ENCODE data around the gene TBC1D24.

Gene TBC1D24

GRCh38 chr16:2496223-2497115 is 21.5 kb downstream of the TBC1D24 start:
- Histone ChIP-seq H3K27ac (no peak overlapping the region), H3K4me3 (ENCODE audit: low read depth, low read length) (no peak overlapping the region), H2AFZ (no peak overlapping the region), H3K9ac (no peak overlapping the region), H3K36me3 (ENCODE audit: control insufficient read depth, insufficient read depth, low read length) (no peaks in the 10 kb centered on the region), H3K4me1 (no peaks in the 10 kb centered on the region), H3K79me2 (peaks cover under 1% of the 10 kb centered on the region), H3K4me2 (ENCODE audit: low read length) (no peak overlapping the region), H3K27me3 (ENCODE audit: control insufficient read depth, insufficient read depth, low read length) (no peaks in the 10 kb centered on the region), H3K9me3 (ENCODE audit: control insufficient read depth, low read length) (no peaks in the 10 kb centered on the region)
- TF ChIP-seq CTCF (IDR thresholded peaks at IDR 0.05) = no peak

- TF ChIP-seq CTCF (IDR thresholded peaks at IDR 0.05) = no peak
- H3K4me2 ChIP-seq (ENCODE audit: low read length) = no peak overlapping the region
- no peak overlapping the region for H3K27ac ChIP-seq
- no peaks in the 10 kb centered on the region for H3K27me3 ChIP-seq (ENCODE audit: control insufficient read depth, insufficient read depth, low read length)
- no peaks in the 10 kb centered on the region for H3K9me3 ChIP-seq (ENCODE audit: control insufficient read depth, low read length)
- H3K4me1 ChIP-seq = no peaks in the 10 kb centered on the region
- no peak overlapping the region for H3K4me3 ChIP-seq (ENCODE audit: low read depth, low read length)
- H2AFZ ChIP-seq = no peak overlapping the region
- H3K36me3 ChIP-seq (ENCODE audit: control insufficient read depth, insufficient read depth, low read length) = no peaks in the 10 kb centered on the region
- no peak overlapping the region for H3K9ac ChIP-seq
- H3K79me2 ChIP-seq = peaks cover 3% of the 10 kb centered on the region
These were observed 22.2 kb downstream of the TBC1D24 start for GRCh38 chr16:2497116-2497630.

- Histone ChIP-seq H3K27me3 (ENCODE audit: control insufficient read depth, insufficient read depth, low read length) (no peaks in the 10 kb centered on the region), H3K4me2 (ENCODE audit: low read length) (no peak overlapping the region), H3K27ac (no peak overlapping the region), H3K79me2 (peaks cover 3% of the 10 kb centered on the region), H2AFZ (no peak overlapping the region), H3K4me3 (ENCODE audit: low read depth, low read length) (no peak overlapping the region), H3K36me3 (ENCODE audit: control insufficient read depth, insufficient read depth, low read length) (no peaks in the 10 kb centered on the region), H3K9me3 (ENCODE audit: control insufficient read depth, low read length) (no peaks in the 10 kb centered on the region), H3K9ac (no peak overlapping the region), H3K4me1 (no peaks in the 10 kb centered on the region)
- TF ChIP-seq CTCF (IDR thresholded peaks at IDR 0.05) = no peak
These were observed 23.0 kb downstream of the TBC1D24 start for GRCh38 chr16:2497695-2498484.

GRCh38 chr16:2498531-2499253 is 23.8 kb downstream of the TBC1D24 start:
- H3K4me3 ChIP-seq (ENCODE audit: low read depth, low read length) = no peak overlapping the region
- H3K27ac ChIP-seq = no peak overlapping the region
- no peak overlapping the region for H3K4me2 ChIP-seq (ENCODE audit: low read length)
- H3K4me1 ChIP-seq = no peaks in the 10 kb centered on the region
- no peaks in the 10 kb centered on the region for H3K27me3 ChIP-seq (ENCODE audit: control insufficient read depth, insufficient read depth, low read length)
- H3K79me2 ChIP-seq = peaks cover 3% of the 10 kb centered on the region
- H3K9me3 ChIP-seq (ENCODE audit: control insufficient read depth, low read length) = no peaks in the 10 kb centered on the region
- no peak for TF ChIP-seq CTCF (IDR thresholded peaks at IDR 0.05)
- no peak overlapping the region for H3K9ac ChIP-seq
- no peaks in the 10 kb centered on the region for H3K36me3 ChIP-seq (ENCODE audit: control insufficient read depth, insufficient read depth, low read length)
- no peak overlapping the region for H2AFZ ChIP-seq

Data from parathyroid adenoma (tissue), 2 donors.